GM21723 (cell line): Measurements from ENCODE around the gene TRIM69.
"Not testable (repeated sequence)": the region's sequence is repeated elsewhere in the genome, so short reads cannot be mapped to it uniquely, and the experiment has no call there.

Experiments used
- ATAC-seq: cut with Tn5 transposase; IDR thresholded peaks from one replicate; pipeline ENCODE4 v1.9.1; 2021; ENCODE audit warnings: mild to moderate bottlenecking, moderate library complexity; ENCODE audit not compliant: unreplicated experiment

The TRIM69 gene

DNA sequence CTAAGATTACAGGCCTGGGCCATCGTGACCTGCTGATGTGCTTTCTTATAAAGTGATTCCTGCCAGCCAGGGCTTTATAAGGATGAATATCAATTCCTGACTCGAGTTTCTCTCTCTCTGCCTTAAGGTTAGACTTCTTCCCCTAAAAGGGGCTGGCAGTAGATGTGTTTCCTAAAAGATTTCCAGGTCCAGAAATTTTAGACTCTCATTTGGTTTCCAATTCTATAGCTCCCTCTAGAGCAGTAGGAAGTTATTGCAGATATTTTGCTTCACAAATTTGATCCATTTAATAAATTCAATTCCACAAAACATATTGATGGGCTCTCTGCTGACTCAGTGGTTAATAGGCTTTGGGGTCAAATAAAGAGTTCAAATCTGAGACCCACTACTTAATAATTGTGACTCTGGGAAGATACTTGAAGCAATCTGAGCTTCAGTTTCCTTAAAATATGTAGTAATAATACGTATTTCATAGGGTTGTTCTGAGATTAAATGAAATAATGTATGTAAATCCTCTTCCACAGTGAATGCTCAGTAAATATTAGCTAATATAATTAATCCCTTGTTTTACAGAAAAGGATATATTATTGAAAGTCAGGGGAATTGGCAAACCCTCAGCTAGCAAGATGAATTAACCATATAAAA is 2.1 kb downstream of the TRIM69 start:
- ATAC-seq: no peak

DNA sequence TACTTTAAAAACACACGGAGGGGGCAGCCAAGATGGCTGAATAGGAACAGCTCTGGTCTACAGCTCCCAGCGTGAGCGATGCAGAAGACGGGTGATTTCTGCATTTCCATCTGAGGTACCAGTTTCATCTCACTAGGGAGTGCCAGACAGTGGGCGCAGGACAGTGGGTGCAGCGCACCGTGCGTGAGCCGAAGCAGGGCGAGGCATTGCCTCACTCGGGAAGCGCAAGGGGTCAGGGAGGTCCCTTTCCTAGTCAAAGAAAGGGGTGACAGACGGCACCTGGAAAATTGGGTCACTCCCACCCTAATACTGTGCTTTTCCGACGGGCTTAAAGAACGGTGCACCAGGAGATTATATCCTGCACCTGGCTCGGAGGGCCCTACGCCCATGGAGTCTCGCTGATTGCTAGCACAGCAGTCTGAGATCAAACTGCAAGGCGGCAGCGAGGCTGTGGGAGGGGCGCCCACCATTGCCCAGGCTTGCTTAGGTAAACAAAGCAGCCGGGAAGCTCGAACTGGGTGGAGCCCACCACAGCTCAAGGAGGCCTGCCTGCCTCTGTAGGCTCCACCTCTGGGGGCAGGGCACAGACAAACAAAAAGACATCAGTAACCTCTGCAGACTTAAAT is 3.0 kb downstream of the TRIM69 start:
- ATAC-seq: not testable (repeated sequence)

DNA sequence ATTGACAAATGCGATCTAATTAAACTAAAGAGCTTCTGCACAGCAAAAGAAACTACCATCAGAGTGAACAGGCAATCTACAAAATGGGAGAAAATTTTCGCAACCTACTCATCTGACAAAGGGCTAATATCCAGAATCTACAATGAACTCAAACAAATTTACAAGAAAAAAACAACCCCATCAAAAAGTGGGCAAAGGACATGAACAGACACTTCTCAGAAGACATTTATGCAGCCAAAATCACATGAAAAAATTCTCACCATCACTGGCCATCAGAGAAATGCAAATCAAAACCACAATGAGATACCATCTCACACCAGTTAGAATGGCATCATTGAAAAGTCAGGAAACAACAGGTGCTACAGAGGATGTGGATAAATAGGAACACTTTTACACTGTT is 7.1 kb downstream of the TRIM69 start:
- ATAC-seq: not testable (repeated sequence)

DNA sequence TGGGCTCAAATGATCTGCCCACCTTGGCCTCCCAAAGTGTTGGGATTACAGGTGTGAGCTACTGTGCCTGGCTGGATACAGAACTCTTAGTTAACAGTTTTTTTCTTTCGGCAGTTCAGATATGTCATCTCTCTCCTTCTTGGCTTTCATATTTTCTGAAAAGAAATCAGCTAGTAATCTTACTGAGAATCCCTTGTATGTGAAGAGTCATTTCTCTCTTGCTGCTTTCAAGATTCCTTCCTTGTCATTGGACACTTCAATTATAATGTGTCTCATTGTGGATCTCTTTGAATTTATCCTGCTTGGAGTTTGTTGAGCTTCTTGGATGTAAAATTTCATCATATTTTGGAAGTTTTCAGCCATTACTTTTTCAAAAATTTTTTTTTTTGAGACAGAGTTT is 17.0 kb downstream of the TRIM69 start:
- no peak for ATAC-seq

DNA sequence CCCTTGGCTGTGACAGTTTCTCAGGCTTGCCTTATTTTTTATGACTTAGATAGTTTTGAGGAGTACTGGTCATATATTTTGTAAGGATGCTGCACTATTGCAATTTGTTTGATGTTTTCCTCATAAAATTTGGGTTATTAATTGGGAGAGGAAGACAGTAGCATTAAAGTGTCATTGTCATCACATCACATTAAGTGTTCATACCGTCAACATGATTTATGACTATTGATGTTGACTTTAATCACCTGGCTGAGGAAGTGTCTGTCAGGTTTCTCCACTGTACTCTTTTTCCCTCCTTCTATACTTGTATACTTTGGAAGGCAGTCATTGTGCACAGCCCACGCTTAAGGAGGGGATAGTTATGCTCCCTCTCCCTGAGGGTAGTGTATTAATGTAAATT is 26.9 kb downstream of the TRIM69 start:
- no peak for ATAC-seq

DNA sequence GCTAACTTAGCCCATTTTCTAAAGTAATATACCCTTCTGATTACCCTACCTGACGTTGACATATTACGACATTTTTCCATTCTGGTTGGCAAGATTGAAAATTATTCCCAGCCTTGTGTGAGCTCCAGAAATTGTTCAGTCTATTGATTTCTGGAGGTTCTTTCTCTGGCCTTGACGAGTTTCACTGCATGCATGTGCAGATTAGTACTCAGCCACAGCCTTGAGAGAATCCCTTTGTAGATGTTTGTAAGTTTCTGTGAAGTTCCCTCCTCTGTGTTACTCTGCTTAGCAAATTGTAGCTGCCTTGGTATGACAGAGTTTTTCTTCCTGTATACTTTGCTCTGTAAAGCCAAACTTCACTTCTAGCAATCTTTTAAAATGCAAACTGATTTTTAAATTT is 27.5 kb downstream of the TRIM69 start:
- no peak for ATAC-seq

DNA sequence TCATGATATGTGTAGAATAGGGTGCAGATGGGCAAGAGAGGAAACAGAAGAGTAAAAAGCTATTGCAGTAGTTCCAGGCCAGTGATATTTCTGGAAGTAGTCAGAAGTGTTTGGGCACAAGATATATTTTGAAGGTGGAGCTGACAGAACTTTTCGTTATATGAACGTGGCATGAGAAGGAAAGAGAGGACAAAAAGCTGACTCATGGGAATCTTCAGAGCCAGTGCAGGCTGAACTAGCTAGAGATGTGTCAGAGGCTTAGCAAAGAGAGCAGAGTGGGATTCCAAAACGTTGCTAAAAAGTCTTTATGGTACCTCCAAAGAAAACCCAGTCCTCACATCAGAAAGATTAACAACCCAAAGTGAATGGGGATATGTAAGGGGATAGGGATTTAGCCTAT is 28.7 kb downstream of the TRIM69 start:
- no peak for ATAC-seq

DNA sequence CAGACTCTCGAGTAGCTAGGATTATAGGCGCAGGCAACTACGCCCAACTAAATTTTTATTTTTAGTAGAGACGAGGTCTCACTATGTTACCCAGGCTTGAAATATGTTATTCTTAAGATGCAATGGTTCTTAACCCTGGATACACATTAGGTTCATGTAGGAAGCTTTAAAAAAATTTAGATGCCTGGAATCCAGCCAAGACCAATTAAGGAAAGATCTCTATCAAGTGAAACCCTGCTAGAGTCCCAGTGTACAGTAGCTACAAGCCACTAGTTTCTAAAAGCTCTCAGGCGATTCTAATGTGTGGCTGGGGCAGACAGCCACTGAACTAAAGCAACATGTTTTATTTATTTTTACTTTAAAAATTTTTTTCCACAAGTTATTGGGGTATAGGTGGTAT is 33.2 kb downstream of the TRIM69 start:
- ATAC-seq: no peak

DNA sequence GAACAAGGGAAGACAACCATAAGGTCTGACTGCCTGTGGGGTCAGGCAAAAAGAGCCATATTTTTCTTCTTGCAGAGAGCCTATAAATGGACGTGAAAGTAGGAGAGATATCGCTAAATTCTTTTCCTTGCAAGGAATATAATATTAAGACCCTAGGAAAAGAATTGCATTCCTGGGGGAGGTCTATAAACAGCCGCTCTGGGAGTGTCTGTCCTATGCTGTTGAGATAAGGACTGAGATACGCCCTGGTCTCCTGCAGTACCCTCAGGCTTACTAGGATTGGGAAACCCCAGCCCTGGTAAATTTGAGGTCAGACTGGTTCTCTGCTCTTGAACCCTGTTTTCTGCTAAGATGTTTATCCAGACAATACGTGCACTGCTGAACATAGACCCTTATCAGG is 34.4 kb downstream of the TRIM69 start:
- not testable (repeated sequence) for ATAC-seq

DNA sequence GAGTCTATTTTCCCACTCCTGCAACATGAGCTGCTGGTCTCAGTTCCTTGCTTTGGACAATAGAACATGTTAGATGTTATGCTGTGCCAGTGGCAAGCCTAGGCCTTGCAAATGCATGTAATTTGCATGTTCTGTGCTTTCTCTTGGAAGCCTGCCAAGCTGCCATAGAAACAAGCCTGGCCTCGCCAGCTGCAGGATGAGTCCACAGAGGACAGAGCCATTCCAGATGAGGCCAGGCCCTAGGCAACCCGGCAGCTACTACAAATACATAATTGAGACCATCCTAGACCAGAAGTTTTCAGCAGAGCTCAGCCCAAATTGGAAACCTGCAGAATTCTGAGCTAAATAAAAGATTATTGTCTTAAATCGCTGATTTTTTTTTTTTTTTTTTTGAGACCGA is 39.6 kb downstream of the TRIM69 start:
- ATAC-seq: no peak

DNA sequence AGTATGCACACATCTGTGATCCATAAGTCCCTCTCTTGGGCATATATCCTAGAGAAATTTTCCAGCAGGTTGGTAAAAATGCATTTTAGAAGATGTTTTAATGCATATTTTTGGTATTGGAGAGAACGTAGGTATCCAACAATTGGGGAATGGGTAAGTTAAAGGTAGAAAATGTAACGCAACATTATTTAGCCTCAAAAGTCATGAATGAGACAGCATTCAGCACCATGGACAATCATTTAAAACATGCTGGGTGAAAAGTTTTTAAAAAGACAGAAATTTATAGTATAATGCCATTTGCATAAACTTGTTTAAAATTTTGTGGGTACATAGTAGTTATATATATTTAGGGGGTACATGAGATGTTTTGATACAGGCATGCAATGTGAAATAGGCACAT is 43.4 kb downstream of the TRIM69 start:
- no peak for ATAC-seq

DNA sequence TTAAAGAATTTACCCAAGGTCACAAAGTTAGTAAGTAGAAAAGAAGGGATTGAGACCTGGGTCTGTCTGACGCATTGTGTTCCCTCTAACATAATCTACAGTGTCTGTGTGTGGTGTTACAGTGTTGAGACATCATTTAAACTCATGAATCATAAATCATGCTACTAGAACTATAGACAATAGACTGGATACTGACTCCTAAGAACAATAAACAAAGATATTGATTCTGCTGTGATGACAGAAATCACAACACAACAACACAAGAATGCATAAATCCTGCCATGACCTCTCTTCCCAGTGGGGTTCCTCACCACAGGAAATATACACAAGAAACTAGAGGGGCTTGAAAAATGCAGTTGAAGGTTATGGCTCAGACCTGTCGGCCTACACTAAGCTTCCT is 44.3 kb downstream of the TRIM69 start:
- ATAC-seq: no peak

DNA sequence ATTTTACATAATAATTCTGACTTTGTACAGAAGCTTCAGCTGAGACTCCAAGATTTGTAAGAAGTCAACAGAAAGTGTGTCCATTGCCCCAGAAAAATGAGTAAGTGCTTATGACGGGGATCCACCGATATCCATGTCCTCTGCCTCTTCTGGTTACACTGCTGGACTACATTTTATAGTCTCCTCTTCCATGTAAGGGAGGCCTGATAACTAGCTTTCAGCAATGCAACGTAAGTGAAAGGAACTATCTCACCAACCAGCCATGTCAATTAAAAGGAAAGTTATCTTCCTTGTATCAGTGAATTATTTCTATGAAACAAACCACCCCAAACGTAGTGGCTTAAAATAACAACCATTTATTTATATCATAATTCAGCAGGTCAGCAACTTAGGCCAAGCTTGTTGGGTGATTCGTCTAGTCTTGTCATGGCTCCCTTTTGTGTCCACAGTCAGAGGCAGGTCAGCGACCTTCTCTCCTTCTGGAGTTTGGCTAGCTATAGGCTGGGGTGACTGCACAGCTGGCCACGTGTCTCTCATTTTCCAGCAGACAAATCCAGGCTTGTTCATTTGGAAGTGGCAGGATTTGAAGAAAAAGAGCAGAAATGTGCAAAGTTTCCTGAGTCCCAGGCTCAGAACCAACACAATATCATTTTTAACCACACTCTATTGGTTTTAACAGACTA is 44.9 kb downstream of the TRIM69 start:
- ATAC-seq: no peak

DNA sequence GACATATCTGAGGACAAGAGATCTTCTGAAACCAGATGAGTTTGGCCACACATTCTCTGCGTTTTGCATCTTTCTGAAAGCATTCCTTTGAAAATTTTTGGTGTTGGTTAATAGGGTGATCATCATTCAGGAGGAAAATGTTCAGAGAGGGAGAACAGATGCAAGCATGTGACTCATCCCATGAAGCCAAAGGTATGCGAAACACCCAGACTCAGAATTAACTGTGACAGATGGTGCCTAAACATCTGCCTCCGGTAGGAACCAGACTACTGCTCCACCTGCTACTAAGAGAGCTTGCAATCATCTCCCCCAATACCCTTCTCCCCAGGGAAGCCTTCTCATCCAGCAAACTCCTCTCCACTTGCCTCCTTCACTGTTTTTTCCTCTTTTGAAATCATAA is 46.2 kb downstream of the TRIM69 start:
- ATAC-seq: no peak

DNA sequence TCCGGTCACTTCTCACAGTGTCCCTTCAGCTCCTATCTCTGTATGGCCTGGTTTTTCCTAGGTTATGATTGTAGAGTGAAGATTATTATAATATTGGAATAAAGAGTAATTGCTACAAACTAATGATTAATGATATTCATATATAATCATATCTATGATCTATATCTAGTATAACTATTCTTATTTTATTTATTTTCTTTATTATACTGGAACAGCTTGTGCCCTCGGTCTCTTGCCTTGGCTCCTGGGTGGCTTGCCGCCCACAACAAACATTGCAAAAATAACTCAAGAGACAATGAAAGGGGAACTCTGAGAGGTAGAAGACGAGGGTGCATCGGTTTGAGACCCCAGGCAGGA is 48.6 kb downstream of the TRIM69 start:
- not testable (repeated sequence) for ATAC-seq

DNA sequence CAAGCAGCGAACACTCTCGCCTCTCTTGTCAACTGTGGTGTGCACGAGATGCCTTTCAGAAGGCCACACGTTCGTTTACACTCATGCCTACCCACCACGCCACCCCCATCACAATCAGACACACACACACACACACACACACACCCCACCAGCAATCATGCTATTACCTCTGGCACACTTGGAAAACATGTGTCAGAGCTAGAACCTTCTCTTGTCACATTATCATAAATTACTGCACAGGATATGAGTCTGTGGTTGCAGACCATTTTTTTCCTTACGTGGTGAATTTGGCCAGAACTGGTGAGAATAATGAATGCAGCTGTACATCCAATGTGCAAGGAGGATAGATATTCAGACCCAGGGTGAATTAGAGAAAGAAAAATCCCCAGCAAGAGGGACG is 52.4 kb downstream of the TRIM69 start:
- ATAC-seq: no peak

DNA sequence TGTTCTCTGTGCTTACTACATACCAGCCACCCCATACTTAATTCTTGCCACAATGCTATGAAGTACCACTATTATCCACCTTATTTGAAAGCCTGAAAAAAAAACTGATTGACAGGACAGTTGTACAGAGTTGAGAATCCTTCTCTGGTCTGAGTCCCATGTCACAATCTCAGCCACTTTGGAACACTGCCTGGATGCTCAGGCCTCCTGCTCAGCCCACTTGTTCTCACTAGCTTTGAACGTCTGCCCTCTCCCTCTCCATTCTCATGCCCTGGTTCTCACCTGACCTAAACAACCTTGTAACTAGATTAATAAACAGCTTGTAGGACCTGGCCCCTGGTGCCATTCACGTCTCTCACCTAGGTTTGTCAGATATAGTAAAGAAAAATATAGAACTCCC is 53.9 kb downstream of the TRIM69 start:
- ATAC-seq: no peak

DNA sequence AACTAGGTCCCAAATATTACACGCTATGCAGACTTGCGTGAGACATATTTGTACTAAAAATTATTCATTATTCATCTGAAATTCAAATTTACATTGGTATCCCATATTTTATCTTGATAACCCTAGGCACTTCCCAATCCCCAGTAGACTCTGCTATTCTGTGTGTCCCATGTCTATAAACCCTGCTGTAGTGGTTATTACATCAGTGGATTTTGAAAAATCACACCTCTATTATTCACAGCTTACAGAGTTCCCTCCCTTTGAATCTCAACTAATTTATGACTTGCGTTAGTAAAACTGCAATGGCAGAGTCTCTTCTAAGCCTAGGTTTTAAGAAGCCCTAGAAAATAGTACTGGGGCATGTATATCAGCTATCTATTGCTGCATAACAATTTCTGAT is 54.3 kb downstream of the TRIM69 start:
- no peak for ATAC-seq

DNA sequence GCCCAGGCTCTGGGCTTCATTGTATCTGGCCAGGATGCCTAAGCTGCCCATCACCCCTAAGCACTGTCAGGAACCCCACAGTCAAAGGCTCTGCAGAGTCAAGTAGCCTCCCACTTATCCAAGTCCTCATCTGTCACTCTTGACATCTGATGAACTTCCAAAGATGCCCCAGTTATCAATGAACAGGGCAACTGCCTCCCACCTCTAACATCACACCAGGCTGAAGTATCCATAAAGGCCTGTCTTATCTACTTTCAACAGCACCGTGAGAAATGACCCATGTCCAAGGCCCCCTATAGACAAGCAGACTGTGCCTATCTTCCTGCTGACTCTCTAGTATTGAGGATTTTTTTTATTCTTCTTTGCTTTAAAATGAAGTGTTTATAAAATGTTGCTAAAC is 56.4 kb downstream of the TRIM69 start:
- ATAC-seq: no peak

DNA sequence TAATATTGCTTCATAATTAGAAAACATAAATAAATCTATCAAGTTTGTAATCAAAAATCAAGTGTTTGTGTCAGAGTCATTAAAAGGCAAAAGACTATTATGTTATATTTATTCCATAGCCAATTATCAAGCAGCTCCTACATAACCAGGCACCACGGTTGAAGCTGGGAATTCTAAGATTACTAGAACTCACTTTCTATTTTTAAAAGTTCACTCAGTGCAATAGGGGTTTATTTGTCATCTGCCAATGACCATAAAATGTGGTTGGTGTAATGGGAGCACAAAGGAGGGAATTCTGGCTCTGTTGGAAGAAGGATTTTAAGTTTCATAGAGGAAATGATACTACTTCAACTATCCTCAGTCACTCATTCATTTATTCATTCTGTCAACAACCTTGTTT is 57.7 kb downstream of the TRIM69 start:
- no peak for ATAC-seq

DNA sequence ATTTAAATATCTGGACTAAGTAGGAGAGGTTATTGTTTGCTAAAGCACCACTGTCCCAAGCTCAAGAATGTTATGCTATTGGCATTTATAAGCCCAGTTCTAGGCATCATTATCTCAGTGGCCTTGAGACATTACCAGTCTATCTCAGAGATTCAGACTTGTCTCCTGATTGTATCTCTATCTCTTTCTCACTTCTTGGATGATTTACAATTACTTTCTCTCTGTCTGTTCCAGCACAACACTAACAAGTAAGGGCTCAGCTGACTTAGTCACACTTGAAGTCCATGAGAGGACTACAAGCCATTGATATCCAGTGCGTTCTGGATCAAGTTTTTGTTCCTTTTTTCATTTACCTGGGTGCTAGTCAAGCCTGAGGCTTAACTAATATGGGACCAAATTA is 60.2 kb downstream of the TRIM69 start:
- ATAC-seq: no peak

DNA sequence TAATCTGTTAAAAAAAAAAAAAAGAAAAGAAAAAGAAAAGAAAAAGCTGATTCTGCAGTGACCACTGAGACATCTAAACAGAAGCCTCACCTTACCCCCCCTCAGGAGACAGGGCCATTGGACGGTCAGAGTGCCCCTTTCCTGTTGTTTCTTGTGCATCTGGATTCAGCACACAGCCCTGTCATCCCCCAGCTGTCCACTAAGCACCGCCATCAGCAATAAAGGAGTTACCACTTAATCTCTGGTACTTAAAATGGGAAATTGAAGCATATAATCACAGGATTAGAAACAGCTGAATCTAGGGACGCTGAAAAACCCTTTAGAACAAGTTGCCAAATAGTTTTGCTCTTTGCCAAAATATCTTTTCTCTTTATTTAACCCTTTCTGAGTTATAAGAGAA is 62.5 kb downstream of the TRIM69 start:
- ATAC-seq: no peak

DNA sequence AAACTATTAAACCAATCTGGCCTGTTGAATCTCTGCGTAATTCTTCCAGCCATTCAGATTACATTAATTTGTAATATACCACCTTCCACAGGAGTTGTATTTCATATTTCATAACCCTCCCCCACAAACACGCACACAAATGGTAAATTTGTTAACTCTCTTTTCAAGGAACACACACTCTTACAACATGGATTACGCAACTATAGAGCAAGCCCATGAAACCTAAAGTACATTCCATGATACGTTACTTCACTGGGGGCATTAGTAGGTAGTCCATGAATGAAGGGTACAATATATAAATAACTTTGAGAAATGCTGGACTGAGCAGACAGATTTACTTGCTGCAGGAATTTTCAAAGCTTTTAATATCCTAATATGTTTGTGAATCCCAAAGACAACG is 65.0 kb downstream of the TRIM69 start:
- ATAC-seq: no peak
